CMK (cell line): ENCODE results near the gene GUCY1B1.

Experiments
- DNase-seq: peaks from one replicate; pipeline ENCODE4 v3.0.0-alpha.2; 2010; ENCODE audit warnings: low read depth

GUCY1B1 gene

GRCh38 chr4:155758481-155759371 lies at the start of gene GUCY1B1:
Gene GUCY1B1, plus strand, starts transcription at chr4:155759021. Its CDS starts 120 bp downstream, at chr4:155759141.
- peak; percentile 83 for DNase-seq

DNA sequence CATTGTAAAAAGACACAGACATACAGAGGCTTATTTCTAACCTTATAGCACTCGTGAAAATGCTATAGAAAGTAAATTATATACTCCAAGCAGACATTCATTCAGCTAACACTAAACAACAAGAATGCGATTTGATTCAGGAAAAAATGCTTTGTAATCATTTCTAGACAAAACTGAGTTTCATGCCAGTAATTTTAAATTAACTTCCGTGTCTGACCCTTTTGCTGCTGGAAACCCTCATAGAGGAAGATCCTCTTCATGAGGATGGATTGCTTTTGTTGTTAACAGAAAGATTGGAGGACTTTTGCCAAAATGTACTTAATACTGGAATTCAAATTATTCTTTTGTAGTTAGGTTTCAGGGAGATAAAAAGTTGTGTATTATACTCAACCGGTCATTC lies 48.9 kb upstream of the GUCY1B1 start:
- DNase-seq, result no peak

GRCh38 chr4:155711556-155711955 lies 47.3 kb upstream of the GUCY1B1 start:
- DNase-seq, result no peak

DNA sequence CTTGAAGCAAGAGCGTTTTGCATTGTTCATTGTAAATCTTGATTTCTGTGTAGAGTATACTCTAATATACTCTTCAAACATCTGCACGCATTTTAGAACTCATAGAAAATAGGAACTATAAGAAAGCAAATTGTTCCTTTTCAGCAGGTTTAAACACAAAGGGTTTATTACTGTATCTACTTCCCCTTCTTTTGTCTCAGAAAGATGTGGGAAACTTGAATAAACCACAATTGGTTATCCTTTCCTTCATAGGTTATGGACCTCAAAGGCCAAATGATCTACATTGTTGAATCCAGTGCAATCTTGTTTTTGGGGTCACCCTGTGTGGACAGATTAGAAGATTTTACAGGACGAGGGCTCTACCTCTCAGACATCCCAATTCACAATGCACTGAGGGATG lies 46.0 kb upstream of the GUCY1B1 start:
- DNase-seq, result no peak

GRCh38 chr4:155713911-155714310 lies 44.9 kb upstream of the GUCY1B1 start:
- no peak for DNase-seq

DNA sequence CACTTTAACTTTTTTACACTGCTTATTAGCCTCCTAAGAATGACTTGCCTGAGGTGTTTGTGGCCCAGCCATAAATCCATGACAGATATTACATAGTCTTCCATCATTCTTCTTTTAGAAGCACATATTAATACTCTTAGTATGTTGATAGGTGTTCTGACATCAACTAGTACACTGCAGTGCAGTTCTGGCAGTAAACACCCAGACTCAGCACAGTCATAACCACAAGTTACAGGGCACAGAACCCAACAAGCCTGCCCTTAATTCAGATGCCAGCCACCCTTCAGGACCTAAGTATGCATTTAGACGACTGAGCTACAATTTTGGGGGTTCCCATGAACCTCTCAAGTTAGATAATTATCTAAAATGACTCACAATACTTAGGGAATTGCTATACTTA lies 36.5 kb upstream of the GUCY1B1 start:
- DNase-seq, result no peak

- no peak for DNase-seq
These were observed 35.9 kb upstream of the GUCY1B1 start for GRCh38 chr4:155722816-155723499.

- no peak for DNase-seq
These were observed 34.1 kb upstream of the GUCY1B1 start for GRCh38 chr4:155724731-155725130.

GRCh38 chr4:155734065-155734464 lies 24.8 kb upstream of the GUCY1B1 start:
- DNase-seq, result no peak

- DNase-seq, result no peak
These were observed 23.9 kb upstream of the GUCY1B1 start for GRCh38 chr4:155734951-155735350.

DNA sequence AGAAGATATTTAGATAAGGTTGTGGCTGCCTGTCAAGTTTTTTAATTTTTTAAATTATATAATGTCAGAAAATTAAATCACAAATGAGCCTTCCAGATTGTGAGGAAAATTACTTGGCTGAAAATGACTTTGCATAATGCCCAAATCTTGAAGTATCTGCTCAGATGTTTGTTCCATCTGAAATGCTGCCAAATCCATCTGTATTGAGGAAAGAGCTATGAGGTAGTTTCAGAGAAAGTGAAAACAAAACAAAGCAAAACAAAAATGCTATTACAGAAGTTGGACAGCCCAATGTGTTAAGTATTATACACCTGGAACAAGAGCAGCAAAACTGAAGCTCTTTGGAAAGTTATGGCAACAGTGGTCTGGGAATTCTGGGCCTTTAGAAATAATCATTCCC lies 23.3 kb upstream of the GUCY1B1 start:
- DNase-seq, result no peak

DNA sequence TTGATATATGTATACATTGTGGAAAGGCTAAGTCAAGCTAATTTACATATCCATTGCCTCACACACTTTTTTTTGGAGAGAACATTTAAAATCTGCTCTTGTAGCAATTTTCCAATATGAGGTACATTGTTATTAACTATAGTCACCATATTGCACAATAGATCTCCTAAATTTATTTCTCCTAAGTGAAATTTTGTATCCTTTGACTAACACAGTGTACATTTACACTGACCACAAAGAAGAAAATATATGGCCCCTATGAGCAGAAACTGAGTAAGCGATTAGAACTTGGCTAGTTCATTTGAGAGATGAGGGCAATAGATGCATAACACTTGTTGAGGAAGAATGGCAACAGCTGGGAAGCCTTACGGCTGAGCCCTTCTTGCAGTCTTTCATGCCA lies 20.3 kb upstream of the GUCY1B1 start:
- no peak for DNase-seq

GRCh38 chr4:155741546-155741945 lies 17.3 kb upstream of the GUCY1B1 start:
- DNase-seq, result no peak

- no peak for DNase-seq
These were observed 16.4 kb upstream of the GUCY1B1 start for GRCh38 chr4:155742310-155743015.

GRCh38 chr4:155745984-155746383 lies 12.8 kb upstream of the GUCY1B1 start:
- DNase-seq, result no peak

- no peak for DNase-seq
These were observed 10.8 kb upstream of the GUCY1B1 start for GRCh38 chr4:155748039-155748438.

GRCh38 chr4:155749041-155749440 lies 9.8 kb upstream of the GUCY1B1 start:
- DNase-seq, result no peak

DNA sequence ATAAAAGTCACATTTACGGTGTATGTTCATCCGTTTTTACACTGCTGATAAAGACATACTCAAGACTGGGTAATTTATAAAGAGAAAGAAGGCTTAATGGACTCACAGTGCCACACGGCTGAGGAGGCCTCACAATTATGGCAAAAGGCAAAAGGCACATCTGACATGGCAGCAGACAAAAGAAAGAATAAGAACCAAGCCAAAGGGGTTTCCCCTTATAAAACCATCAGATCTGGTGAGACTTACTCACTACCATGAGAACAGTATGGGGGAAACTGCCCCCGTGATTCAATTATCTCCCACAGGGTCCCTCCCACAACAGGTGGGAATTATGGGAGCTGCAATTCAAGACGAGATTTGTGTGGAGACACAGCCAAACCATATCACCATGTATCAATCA lies 7.3 kb upstream of the GUCY1B1 start:
- DNase-seq, result no peak

DNA sequence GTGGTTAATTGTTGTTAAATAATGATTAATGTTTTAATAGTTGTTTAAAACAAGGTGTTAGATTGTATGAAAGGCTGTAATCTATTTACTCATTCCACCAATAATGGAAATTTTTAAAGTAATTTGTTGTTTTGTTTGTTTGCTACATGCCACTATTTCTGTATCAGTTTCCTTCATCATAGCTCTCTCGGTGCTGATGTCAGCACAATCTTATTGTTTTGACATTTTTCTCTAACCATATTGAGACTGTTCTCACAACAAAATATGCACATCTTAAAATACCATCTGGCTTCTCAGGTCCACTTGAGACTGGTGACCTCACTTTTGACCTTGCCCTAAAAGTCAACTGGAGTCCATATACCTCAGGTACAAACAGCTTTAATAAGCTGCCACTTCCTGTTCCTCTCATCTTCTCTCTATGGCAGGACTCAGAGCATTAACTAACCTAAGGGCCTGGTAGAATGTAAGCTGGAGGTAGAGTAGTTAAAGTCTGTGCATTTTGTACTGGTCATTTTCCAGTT lies 1.0 kb upstream of the GUCY1B1 start:
- DNase-seq, result no peak

GRCh38 chr4:155759372-155760252 lies 791 bp downstream of the GUCY1B1 start:
- no peak for DNase-seq

DNA sequence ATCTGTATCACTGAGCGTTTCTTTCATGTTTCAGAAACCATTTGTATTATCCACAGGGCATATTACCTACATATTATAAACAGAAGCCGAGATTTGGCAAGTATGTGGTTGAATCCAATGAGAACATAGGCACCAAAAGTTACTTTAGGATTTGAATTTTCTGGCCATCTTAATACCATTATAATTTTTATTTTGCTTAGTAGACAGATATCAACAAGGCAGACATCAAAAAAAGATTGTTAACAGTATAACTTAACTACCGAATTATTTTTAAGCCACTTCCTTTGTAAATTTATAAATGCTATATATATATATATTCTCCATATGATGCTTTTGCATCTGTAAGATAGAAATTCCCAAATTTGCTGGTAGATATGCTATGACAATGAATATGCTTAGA lies 2.2 kb downstream of the GUCY1B1 start:
- DNase-seq, result no peak

DNA sequence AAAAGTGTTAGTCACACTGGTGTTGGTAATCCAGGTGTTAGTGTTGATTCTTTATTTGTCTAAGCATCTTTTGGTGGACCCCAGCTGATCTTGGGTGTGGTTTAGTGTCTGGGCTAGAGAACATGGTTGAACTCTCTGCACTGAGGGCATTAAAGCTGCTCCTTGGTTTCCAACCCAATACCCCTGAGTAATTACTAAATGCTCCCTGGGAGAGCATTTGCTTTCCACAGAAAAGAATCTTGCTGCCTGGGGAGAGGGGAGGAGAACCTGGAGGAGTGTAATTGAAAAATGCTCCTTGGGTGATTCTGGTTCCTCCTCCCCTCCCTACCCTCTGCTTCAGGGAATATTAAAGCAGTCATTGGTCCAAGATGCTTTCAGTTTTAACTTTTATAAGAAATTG lies 3.1 kb downstream of the GUCY1B1 start:
- DNase-seq, result no peak
